Measurements from ENCODE around the gene LIN9.

GRCh38 chr1:226216056-226216455 is 92.9 kb downstream of the LIN9 start:
- no peak for TF ChIP-seq POLR2A (IDR thresholded peaks at IDR 0.05)
- no peak for TF ChIP-seq CTCF (IDR thresholded peaks at IDR 0.05)

Data from thyroid gland (tissue), 4 donors.